Heart left ventricle (tissue), 16 donors: ENCODE data around the gene OOSP3. TPM values are rescaled to one million over a fixed set of nuclear protein-coding genes. Genes with fewer than 3 reads are reported as not detected.
A peak's percentile ranks its signal among the peaks of the same experiment; 100 is the strongest.

Source experiments
- ATAC-seq, 4 donors: fragments of 200-7000 bp; cut with Tn5 transposase; one replicate each; pipeline ENCODE4 v1.9.1; 2020 to 2022; ENCODE audit warnings: moderate library complexity in 4 of 4, mild to moderate bottlenecking in 3 of 4, moderate number of reproducible peaks in 1 of 4
- DNase-seq, 5 donors: peaks; one replicate each; pipeline ENCODE4 v3.0.0-alpha.2; 2020
- H3K27ac ChIP-seq, 12 donors: fragments of 200-600 bp; sonication (generic) in 4 of 12; one replicate each; pipeline versions ENCODE4 v1.5.0 to v1.8.0; 2016 to 2022; ENCODE audit warnings: mild to moderate bottlenecking in 2 of 12
- H3K27me3 ChIP-seq, 9 donors: fragments of 200-600 bp; sonication (generic) in 2 of 9; one replicate each; pipeline versions ENCODE4 v1.5.1 to v1.8.0; 2016 to 2022; ENCODE audit warnings: mild to moderate bottlenecking in 3 of 9
- H3K36me3 ChIP-seq, 9 donors: fragments of 200-600 bp; sonication (generic) in 2 of 9; one replicate each; pipeline versions ENCODE4 v1.5.0 to v1.8.0; 2018 to 2022; ENCODE audit warnings: mild to moderate bottlenecking in 2 of 9
- H3K4me1 ChIP-seq, 12 donors: fragments of 200-600 bp; sonication (generic) in 4 of 12; one replicate each; pipeline versions ENCODE4 v1.5.0 to v1.8.0; 2016 to 2022; ENCODE audit warnings: mild to moderate bottlenecking in 3 of 12
- H3K4me3 ChIP-seq, 12 donors: fragments of 200-600 bp; sonication (generic) in 4 of 12; one replicate each; pipeline versions ENCODE4 v1.5.0 to v1.8.0; 2017 to 2022; ENCODE audit warnings: mild to moderate bottlenecking in 9 of 12, moderate library complexity in 4 of 12
- H3K9me3 ChIP-seq, 12 donors: fragments of 200-600 bp; sonication (generic) in 4 of 12; one replicate each; pipeline versions ENCODE4 v1.5.0 to v1.8.0; 2016 to 2022; ENCODE audit warnings: mild to moderate bottlenecking in 1 of 12
- CTCF ChIP-seq, 12 donors: fragments of 200-600 bp; sonication (generic) in 4 of 12; IDR thresholded peaks; one replicate each; pipeline versions ENCODE4 v1.5.0 to v1.8.0; 2018 to 2022; ENCODE audit warnings: antibody characterized with exemption in 12 of 12, mild to moderate bottlenecking in 5 of 12
- POLR2A ChIP-seq, 2 donors: fragments of 450-650 bp; IDR thresholded peaks; one replicate each; pipeline ENCODE4 v1.6.1; 2017; ENCODE audit warnings: antibody characterized with exemption in 2 of 2, mild to moderate bottlenecking in 2 of 2, moderate library complexity in 2 of 2
- WGBS, 4 donors: extraction: QIAGEN DNeasy Blood & Tissue Kit in 2 of 4; methylation state at CpG; one replicate each; pipeline versions ENCODE4 v1.1.5 to v1.1.7; 2013 to 2018; 5-methylcytosine and 5-hydroxymethylcytosine counted together
- intact Hi-C, 10 donors: fragments of 100-400 bp; cut with DNase I; formaldehyde crosslinking; loops; one replicate each; pipeline versions ENCODE4 v1.11.1 to v1.14.2; 2022
- polyA plus RNA-seq, 2 donors: library from polyadenylated mRNA; stranded (reverse); fragments of 200-250 nt; gene quantifications; one replicate each; pipeline ENCODE4 v1.2.3, GENCODE V29; 2013
- total RNA-seq, 9 donors: library from RNA; depleted of rRNA in 2 of 9; stranded (reverse); fragments of >200 nt in 2 of 9; fragmentation: NEBNext Ultra II Directional in 3 of 9; extraction: Animal tissue kit (Norgen Biotek cat#: 25700) in 3 of 9; gene quantifications; one replicate each; pipeline versions ENCODE4 v1.1.0 to v1.2.4, GENCODE V29; 2016 to 2023
- donor health status: ischemic (EF 13 %, LVEDD 7.1; RV severe dilation, severe dysfunction).
- donor health status: healthy with polysubstance abuse.
- donor health status: DM: no; HTN: yes; CAD: no.
- donor health status: DM: no; HTN: no; CAD: no.
- donor health status: ischemic (EF 25% LVEDD 6.9; RV normal size, moderate dysfunction).
- donor health status: ischemic (EF 25% LVEDD 5.7; RV mildly dilated, moderate dysfunction).
- donor health status: healthy.
- donor health status: DM: yes; HTN: yes; CAD: no.
- donor health status: ischemic (EF 35%, LVEDD 5.7; RV mildly dilated, moderate dysfunction).
- donor health status: nonischemic (EF 11% LVEDD 7.7; RV severe dilation, severe dysfunction).
- donor health status: DM: yes; HTN: yes; CAD: no.
- donor health status: PGD.
- donor health status: ischemic (EF 29% LVEDD 5.4; RV normal size, mild dysfunction).
- donor health status: nonischemic (EF 23%, LVEDD 6.1; RV moderate dilation, normal function).

OOSP3 gene
- total and polyA plus RNA-seq, 11 donors = not detected

- Histone ChIP-seq H3K27ac (no peak overlapping the region), H3K36me3 (no peaks in the 10 kb centered on the region), H3K4me1 (no peaks in the 10 kb centered on the region), H3K4me3 (no peak overlapping the region), H3K9me3 (no peaks in the 10 kb centered on the region), H3K27me3 (no peaks in the 10 kb centered on the region)
- no peak for TF ChIP-seq POLR2A (IDR thresholded peaks at IDR 0.05)
- TF ChIP-seq CTCF (IDR thresholded peaks at IDR 0.05) = no peak
- intact Hi-C loops = no loop called here
- ATAC-seq (no peak), DNase-seq (no peak)
Observed at GRCh38 chr11:59859673-59860072, 18.9 kb upstream of the OOSP3 start.

GRCh38 chr11:59862252-59862651, 16.3 kb upstream of the OOSP3 start:
- Histone ChIP-seq H3K4me3 (no peak overlapping the region), H3K9me3 (no peaks in the 10 kb centered on the region), H3K27ac (no peak overlapping the region), H3K4me1 (no peaks in the 10 kb centered on the region), H3K27me3 (no peaks in the 10 kb centered on the region), H3K36me3 (no peaks in the 10 kb centered on the region)
- TF ChIP-seq CTCF (IDR thresholded peaks at IDR 0.05) = no peak
- no peak for TF ChIP-seq POLR2A (IDR thresholded peaks at IDR 0.05)
- intact Hi-C loops = no loop called here
- WGBS, 4 donors = 67 to 71% (median 68%) methylated on average over 3 of the region's 3 CpGs
- ATAC-seq (no peak), DNase-seq (no peak)

- intact Hi-C loops = no loop called here
- Histone ChIP-seq H3K4me3 (no peak overlapping the region), H3K9me3 (no peaks in the 10 kb centered on the region), H3K27ac (no peak overlapping the region), H3K4me1 (no peaks in the 10 kb centered on the region), H3K27me3 (no peaks in the 10 kb centered on the region), H3K36me3 (no peaks in the 10 kb centered on the region)
- 60 to 74% (median 67%) methylated on average over 1 of the region's 1 CpG for WGBS, 4 donors
- ATAC-seq (no peak), DNase-seq (no peak)
- no peak for TF ChIP-seq POLR2A (IDR thresholded peaks at IDR 0.05)
- TF ChIP-seq CTCF (IDR thresholded peaks at IDR 0.05) = no peak
Observed at GRCh38 chr11:59865031-59865430, 13.6 kb upstream of the OOSP3 start.

- WGBS, 4 donors = 68 to 83% (median 77%) methylated on average over 3 of the region's 3 CpGs
- H3K4me3 ChIP-seq = no peak within 1 kb of the TSS
Observed at GRCh38 chr11:59866397-59866796, 12.2 kb upstream of the OOSP3 start, which contains the start of gene TCN1. TCN1 (minus strand) TSS chr11:59866487; CDS start chr11:59866470, 17 bp downstream.

More at GRCh38 chr11:59866397-59866796, 12.2 kb upstream of the OOSP3 start, which contains the start of gene TCN1:
- no peak within 1 kb of the TSS for H3K27ac ChIP-seq
- no peaks in the 10 kb centered on the region for H3K36me3 ChIP-seq
- no peak for TF ChIP-seq POLR2A (IDR thresholded peaks at IDR 0.05)
- no peak for TF ChIP-seq CTCF (IDR thresholded peaks at IDR 0.05)
- DNase-seq (no peak), ATAC-seq (peak in 1 of 4 donors; percentile 33)
- intact Hi-C loops = no loop called here
- no peaks in the 10 kb centered on the region for H3K27me3 ChIP-seq
- peaks cover 0 to 11% (median 0%) of the 10 kb centered on the region in 12 donors for H3K9me3 ChIP-seq
- H3K4me1 ChIP-seq = no peaks in the 10 kb centered on the region
